ENCODE data around the gene MT1F. TPM values are rescaled to one million over a fixed set of nuclear protein-coding genes. Genes with fewer than 3 reads are reported as not detected.
"Not testable (repeated sequence)": the region's sequence is repeated elsewhere in the genome, so short reads cannot be mapped to it uniquely, and the experiment has no call there.

The MT1F gene
- total RNA-seq, 2 donors from 2014 or later = 6.7 to 7.9 TPM

DNA sequence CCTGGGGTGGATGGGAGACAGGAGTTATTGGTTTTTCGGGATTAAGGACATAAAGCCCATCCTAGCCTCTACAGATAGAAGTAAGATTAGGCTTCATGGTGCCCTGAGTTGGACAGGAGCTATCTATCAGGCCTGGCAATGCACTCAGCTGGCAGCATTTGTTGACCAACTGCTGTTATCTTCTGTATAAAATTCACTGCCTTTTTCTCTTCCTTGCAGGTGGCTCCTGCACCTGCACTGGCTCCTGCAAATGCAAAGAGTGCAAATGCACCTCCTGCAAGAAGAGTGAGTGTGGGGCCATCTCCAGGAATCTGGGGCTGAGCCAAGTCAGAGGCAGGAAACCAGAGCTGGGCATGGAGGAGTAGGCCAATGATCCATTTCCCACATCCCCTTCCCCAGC lies 18.7 kb upstream of the MT1F start:
- DNase-seq (no peak), ATAC-seq (no peak)
- intact Hi-C loops (cut with DNase I) = loop anchor here in 1 of 2 donors (2.0 kb wide), 1 partner anchor 18 kb away; the partner anchor contains the start of gene MT1F

DNA sequence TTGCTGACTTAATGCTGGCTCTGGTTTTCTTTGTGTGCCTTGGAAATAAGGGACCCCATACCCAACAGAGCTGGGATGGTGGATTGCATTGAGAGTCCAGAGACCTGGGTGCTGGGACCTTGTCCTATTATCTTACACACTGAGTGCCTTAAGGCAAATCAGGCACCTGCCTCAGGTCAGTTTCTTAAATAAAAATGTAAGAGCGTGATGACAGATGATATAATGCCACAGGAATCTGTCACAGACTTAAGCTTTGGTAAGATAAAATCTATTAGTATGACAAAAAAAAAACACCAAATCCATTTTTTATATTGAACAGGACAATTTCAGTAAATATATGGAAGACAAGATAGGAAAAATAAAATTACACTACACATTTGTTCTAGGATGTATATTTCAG lies 17.7 kb upstream of the MT1F start:
- DNase-seq (no peak), ATAC-seq (no peak)
- intact Hi-C loops (cut with DNase I) = no loop called here

DNA sequence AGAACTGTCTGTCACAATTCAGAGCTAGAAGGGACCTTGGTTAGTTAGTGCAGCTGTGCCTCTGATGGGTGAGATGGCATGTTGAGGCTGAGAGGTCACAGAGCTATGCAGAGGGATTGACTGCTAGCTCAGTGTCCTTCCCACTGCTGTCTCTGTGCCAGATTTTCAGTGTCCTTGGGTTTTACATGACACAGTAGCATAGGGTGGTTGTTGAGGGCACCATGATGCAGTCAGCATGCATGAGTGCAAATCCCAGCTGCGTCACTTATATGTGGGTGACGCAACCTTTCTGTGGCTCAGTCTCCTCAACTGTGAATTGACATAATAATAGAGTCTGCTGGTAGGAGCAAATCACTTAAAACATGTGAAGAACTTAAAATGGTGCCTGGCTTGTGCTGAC lies 16.6 kb upstream of the MT1F start:
- DNase-seq = no peak
- intact Hi-C loops (cut with DNase I) = no loop called here
- no peak for ATAC-seq

DNA sequence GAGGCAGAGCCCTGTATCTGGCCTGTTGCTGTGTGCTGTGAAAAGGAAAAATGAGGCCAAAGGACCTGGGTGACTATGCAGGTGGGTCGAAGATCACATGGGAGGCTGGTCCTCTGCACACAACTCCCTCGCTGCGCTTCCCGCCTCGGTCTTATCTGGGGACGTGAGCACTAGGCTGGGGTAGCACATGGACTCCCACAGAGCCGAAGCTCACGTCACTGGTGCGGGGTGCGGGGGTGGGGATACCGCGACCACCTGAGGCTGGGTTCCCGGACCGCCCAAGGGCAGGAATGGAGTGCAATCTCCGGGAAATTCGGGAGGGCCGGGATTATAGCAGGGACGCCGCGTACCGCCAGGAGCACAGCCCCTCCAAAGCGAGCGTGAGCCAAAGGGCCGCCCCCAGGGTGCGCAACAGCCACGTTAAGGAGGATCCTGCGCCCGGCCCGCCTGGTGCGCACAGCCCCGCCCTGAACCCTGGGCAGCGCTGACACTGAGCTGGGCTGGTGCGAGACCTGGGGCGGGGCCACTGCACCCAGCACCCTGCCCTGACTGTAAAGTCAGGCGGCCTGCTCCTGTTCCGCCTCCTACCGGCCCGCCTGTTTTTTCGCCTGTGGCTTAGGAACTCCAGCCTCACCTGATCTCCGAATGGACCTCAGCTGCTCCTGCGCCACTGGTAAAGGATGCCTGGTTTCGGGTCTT lies 14.5 kb upstream of the MT1F start:
- intact Hi-C loops (cut with DNase I) = no loop called here
- peak; percentile 93 to 97 for ATAC-seq
- peak; percentile 87 for DNase-seq

DNA sequence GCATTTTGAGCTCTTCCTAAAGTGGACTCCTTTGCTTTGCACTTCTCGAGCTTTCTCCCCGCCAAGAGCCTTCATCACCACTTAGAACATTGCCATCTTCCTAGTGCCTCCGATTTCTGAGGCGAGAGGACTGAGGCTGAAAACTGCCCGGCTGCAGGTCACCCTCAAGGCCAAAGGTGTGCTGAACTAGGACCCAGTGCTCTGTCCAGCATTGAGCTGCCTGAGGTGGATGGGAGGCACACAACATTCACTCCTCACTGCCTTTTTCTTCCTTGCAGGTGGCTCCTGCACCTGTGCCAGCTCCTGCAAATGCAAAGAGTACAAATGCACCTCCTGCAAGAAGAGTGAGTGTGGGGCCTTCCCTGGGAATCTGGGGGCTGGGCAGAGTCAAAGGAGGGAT lies 13.9 kb upstream of the MT1F start:
- ATAC-seq (no peak), DNase-seq (no peak)
- intact Hi-C loops (cut with DNase I) = no loop called here

DNA sequence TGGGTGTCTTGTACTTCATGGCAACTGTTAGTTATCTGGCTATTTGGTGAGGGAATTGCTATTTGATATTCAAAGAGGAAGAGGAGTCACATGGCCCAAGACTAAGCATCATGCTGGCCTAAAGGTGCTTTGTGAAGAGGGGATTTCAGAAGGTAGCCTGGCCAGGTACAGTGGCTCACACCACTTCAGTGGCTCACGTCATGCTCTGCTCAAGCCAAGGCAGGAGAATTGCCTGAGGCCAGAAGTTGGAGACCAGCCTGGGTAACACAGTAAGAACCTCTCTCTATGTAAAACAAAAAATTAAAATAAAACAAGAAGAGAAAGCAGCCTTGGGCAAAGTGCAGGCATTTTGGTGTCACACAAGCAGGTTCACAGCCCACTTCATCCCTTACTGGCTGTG lies 12.4 kb upstream of the MT1F start:
- ATAC-seq (no peak), DNase-seq (no peak)
- intact Hi-C loops (cut with DNase I) = no loop called here

DNA sequence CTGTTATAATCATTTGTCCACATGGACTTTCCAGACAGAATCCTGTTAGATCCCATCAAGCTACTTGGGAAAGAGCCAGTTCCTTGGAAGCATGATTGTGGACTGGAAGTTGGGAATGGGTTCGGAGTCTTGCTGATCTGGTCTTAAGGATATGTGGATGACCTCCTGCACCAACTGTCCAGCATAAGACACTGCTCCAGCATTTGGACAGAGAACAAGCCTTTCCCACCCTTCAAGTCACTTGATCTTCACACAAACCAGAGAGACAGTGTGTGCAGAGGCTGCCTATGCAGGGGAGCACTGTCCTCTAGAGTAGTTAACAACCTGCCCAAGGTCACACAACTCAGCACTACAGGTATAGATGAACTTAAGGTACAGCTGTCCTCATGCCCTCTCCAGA lies 11.9 kb upstream of the MT1F start:
- ATAC-seq = no peak
- intact Hi-C loops (cut with DNase I) = no loop called here
- DNase-seq = no peak

DNA sequence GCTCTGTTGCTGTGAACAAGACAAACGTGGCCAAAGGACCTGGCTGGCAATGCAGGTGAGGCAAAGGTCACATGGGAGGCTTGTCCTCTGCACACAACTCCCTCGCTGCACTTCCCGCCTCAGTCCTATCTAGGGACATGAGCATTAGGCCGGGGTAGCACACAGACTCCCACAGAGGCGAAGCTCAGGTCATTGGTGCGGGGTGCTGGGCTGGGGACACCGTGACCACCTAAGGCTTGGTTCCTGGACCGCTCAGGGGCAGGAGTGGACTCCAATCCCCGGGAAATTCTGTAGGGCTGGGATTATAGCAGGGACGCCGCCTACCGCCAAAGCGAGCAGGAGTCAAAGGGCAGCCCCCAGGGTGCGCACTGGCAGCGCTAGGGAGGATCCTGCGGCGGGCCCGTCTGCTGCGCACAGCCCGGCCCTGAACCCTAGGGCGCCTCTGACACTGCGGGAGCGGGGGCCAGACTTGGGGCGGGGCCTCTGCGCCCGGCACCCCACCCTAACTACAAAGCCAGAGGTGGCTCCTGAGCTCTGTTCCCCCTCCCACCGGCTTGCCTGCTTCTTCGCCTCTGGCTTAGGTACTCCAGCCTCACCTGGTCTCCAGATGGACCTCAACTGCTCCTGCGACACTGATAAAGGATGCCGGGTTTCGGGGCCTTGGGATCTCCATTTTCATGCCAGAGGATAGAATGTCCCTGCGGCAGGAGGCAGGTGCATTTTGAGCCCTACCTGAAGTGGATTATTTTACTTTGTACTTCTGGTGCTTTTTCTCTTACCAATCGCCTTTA lies 9.9 kb upstream of the MT1F start:
- no peak for ATAC-seq
- DNase-seq = no peak
- intact Hi-C loops (cut with DNase I) = no loop called here

DNA sequence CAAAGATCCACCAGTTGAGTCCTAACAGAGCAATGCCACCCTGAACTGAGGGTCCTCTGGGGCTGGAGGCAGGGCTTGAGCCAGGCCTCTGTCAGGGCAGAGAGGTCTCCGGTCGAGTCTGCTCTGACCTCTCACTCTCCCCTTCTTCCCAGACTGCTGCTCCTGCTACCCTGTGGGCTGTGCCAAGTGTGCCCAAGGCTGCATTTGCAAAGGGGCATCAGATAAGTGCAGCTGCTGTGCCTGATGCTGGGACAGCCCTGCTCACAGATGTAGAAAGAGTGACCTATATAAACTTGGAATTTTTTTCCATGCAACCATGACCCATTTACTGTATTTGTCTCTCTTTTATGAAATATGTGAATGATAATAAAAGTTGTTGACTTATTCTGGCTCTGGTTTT lies 8.5 kb upstream of the MT1F start:
- DNase-seq = no peak
- intact Hi-C loops (cut with DNase I) = no loop called here
- no peak for ATAC-seq

DNA sequence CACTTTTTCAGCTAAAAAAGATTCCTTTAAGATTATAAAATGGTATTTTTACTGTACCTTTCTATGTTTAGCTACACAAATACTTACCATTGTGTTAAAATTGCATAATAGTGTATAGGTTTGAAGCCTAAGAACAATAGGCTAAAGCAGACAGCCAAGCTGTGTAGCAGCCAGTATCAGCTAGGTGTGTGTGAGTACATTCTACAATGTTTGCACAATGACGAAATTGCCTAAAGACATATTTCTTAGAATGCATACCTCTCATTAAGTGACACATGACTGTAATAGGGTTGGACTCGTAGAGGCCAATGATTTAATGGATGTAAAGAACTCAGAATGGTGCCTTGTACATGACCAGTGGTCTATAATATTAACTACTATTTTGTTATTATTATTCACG lies 7.9 kb upstream of the MT1F start:
- ATAC-seq = no peak
- intact Hi-C loops (cut with DNase I) = no loop called here

DNA sequence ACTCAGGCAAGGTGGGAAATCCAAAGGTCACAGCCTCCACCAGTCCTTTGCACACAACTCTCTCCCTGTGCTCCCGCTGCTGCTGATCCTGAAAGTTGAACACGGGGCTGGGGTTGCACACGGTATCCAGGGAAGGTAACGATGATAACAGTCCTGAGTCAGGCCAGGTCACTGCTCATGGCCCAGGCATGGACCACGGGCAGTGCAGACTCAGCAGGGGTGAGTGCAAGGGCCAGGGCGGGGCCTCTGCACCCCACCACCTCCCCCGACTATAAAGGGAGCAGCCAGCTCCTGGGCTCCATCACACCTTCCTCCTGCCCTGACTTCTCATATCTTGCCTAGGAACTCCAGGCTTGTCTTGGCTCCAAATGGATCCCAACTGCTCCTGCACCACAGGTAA lies 6.2 kb upstream of the MT1F start, which contains the start of gene MT1B:
Gene MT1B, plus strand, starts transcription at position 301 of the 400 bp plus-strand sequence. Its CDS starts 68 bp downstream, at position 369.
- intact Hi-C loops (cut with DNase I) = no loop called here
- ATAC-seq = no peak
- no peak for DNase-seq

More for the DNA sequence above, 7.9 kb upstream of the MT1F start:
- DNase-seq = no peak

DNA sequence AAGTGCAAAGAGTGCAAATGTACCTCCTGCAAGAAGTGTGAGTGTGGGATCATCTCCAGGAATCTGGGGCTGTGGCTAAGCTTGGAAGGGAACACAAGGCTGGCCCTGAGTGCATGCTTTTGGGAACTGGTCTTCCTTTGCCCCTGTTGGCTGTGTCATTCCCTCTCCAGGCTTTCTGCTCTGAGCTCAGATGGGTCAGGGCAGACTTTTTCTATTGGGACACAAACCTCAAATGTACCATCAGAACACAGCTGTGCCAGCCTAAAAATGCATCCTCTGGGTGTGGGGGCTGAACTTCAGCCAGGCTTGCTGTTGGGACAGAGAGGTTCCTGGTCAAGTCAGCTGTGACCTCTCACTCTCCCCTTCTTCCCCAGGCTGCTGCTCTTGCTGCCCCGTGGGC lies 5.2 kb upstream of the MT1F start:
- intact Hi-C loops (cut with DNase I) = no loop called here
- ATAC-seq = peak in 1 of 2 donors; percentile 61
- DNase-seq = no peak

DNA sequence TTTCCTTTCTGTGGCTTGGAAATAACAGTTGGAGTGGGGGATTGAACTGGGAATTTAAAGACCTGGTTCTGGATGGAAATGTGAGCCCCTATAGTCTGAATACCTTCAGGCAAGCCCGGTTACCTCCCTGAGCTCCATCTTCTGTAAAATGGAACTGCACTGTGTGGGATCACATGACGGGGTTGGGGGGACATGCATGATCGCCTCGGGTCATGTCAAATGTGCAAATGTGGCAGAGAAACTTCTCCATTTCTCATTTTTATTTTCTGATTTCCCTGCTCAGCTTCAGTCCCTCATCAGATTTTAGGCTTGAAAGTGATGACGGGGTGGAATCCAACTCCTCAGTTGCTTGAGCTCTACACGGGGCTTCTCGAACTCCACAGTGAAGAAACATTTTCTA lies 4.5 kb upstream of the MT1F start:
- no peak for DNase-seq
- no peak for ATAC-seq
- intact Hi-C loops (cut with DNase I) = no loop called here

DNA sequence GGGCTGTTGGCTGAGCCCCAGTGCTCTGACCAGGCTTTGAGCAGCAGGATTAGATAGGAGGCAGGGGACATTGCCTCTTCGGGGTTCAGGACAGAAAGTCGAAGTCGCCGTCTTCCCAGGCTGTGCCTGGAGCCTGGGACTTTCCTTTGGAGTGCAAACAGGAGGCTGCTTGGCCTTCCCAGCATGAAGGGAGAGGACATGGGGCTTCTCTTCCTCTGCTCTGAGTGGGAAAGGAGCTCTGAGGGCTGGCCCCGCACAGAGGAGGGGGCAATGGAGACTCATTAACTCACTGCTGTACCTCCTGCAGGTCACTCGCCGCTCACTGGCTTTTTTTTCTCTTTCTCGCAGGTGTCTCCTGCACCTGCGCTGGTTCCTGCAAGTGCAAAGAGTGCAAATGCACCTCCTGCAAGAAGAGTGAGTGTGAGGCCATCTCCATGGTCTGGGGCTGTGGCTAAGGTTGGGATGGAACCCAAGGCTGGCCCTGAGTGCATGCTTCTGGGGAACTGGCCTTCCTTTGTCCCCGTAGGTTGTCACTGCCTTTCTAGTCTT lies 642 bp downstream of the MT1F start:
- DNase-seq (no peak), ATAC-seq (no peak)
- intact Hi-C loops (cut with DNase I) = no loop called here

DNA sequence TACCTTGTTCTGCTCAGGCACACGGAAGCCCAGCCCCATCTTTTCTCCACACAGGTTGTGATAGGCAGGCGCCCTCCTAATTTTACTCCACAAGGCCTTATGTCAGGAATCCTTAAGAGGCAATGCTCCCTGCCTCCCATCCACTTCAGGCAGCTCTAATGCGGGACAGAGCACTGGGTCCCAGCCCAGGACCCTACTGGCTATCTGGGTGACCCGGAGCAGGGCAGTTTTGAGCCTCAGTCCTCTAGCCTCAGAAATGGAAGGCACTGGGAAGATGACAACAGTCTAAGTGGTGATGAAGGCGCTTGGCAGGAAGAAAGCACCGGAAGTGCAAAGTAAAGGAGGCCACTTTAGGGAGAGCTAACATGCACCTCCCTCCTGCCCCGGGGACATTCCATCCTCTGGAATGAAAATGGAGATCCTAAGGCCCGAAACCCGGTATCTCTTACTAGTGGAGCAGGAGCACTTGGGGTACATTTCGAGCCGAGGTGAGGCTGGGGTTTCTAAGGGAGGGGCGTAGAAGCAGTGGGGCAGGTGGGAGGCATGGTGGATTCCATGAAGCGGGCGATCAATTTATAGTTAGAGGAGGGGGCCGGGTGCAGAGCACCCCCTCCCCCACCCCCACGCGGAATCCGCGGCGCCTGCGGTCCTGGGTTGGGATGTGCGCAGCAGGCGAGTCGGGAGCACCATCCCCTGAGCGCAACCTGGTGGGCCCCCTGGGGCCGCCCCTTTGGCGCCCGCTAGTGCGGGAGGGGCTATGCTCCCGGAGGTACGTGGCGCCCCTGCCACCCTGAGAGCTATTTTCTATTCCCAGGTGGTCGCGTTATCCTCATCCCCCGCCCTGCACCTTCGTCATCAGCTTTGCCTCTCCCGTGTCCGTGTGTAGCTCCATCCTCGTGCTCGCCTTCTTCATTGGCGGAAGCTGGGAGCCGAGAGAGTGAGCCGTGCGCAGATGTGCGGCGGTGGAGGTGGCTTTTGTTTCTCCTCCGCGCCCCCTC lies 4.9 kb downstream of the MT1F start:
- intact Hi-C loops (cut with DNase I) = no loop called here
- no peak for DNase-seq
- ATAC-seq = no peak

DNA sequence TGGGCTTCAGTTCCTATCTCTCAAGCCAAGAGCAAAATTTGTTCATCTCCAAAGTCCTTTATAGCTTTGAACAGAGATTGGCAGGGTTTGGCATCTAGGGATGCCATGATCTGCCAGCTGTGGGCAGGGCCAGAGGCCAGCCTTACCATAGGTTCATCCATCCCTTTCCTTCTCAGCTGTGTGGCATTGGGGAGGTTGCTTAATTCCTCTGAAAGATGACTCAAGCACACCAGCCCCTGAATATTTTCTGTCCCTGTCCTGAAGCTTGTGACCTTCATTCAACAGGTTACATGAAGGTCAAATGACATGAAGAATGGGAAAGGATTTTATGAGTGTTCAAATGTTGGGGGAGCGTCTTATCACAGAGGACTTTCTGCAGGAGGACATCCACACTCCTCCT lies 6.7 kb downstream of the MT1F start:
- DNase-seq (no peak), ATAC-seq (no peak)
- intact Hi-C loops (cut with DNase I) = no loop called here

DNA sequence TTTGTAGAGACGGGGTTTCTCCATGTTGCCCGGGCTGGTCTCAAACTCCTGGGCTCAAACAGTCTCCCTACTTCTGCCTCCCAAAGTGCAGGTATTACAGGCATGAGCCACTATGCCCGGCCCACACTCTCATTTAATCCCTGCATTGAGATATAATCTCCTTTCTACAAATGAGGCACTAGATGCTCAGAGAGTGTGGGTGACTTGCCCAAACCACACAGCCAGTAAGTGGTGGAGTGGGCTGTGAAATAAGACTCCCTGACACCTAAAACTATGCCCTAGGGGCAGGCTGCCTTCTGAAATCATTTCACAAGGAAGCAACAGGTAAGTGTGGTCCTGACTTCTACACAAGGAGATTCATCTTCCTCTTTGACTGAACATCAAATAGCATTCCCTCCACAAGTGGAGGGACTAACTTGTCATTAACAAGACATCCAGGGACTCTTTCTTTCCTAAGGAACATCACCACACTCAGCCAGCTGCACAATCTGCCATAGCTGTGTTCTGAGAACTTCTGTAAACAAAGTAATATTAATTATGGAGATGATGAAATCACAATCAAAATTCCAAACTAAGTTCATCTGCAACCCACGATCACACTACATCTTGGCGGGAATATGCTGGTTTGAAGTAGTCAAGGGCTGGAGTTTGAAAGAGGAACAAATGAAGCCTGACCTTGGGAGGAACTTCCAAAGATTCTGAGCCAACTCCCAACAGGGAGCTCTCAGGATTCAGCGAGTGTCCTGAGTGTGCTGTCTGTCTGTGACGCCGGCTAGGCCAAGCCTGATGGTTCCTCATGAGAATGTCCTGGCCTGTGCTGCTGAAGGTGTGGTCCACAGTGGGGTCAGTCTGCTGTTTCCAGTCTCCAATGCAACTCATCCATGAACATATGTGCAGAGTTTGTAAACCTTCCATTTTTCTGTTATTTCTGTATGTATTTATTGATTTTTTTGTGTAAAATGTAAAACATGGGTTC lies 7.8 kb downstream of the MT1F start:
- DNase-seq; ATAC-seq; intact Hi-C loops (cut with DNase I): not testable (repeated sequence)
